Activated CD8-positive, alpha-beta memory T cell treated with anti-CD3 and anti-CD28 coated beads for 1 hour (primary cell): ENCODE data around the gene RBP2.
"Not testable (repeated sequence)": the region's sequence is repeated elsewhere in the genome, so short reads cannot be mapped to it uniquely, and the experiment has no call there.

Source experiments
- DNase-seq, 2 donors: peaks; one replicate each; pipeline ENCODE4 v3.0.0-alpha.2; 2020; ENCODE audit warnings: low read depth in 1 of 2; ENCODE audit errors: extremely low read depth in 1 of 2

The RBP2 gene

GRCh38 chr3:139447486-139447885 lies 28.8 kb downstream of the RBP2 start:
- no peak for DNase-seq

GRCh38 chr3:139444446-139444845 lies 31.9 kb downstream of the RBP2 start:
- DNase-seq, result no peak

GRCh38 chr3:139443186-139443585 lies 33.1 kb downstream of the RBP2 start:
- DNase-seq, result no peak

- DNase-seq, result no peak
Observed at GRCh38 chr3:139441656-139442055, 34.7 kb downstream of the RBP2 start.

- DNase-seq, result no peak
Observed at GRCh38 chr3:139440639-139441556, 35.4 kb downstream of the RBP2 start.

GRCh38 chr3:139439278-139439677 lies 37.0 kb downstream of the RBP2 start:
- no peak for DNase-seq

GRCh38 chr3:139434764-139435307 lies 41.5 kb downstream of the RBP2 start:
- no peak for DNase-seq

- no peak for DNase-seq
Observed at GRCh38 chr3:139434228-139434627, 42.1 kb downstream of the RBP2 start.

- no peak for DNase-seq
Observed at GRCh38 chr3:139433089-139433488, 43.2 kb downstream of the RBP2 start.

- no peak for DNase-seq
Observed at GRCh38 chr3:139430493-139430892, 45.8 kb downstream of the RBP2 start.

- DNase-seq, result no peak
Observed at GRCh38 chr3:139427283-139428060, 48.8 kb downstream of the RBP2 start.

- no peak for DNase-seq
Observed at GRCh38 chr3:139425745-139426400, 50.4 kb downstream of the RBP2 start.

- no peak for DNase-seq
Observed at GRCh38 chr3:139423232-139423631, 53.1 kb downstream of the RBP2 start.

GRCh38 chr3:139421460-139421859 lies 54.9 kb downstream of the RBP2 start:
- no peak for DNase-seq

GRCh38 chr3:139421040-139421439 lies 55.3 kb downstream of the RBP2 start:
- DNase-seq, result no peak

- DNase-seq, result no peak
Observed at GRCh38 chr3:139418144-139418543, 58.2 kb downstream of the RBP2 start.

GRCh38 chr3:139416275-139416674 lies 60.0 kb downstream of the RBP2 start:
- DNase-seq, result no peak

- DNase-seq, result no peak
Observed at GRCh38 chr3:139414608-139415224, 61.6 kb downstream of the RBP2 start.

- DNase-seq, result not testable (repeated sequence)
Observed at GRCh38 chr3:139412891-139413290, 63.4 kb downstream of the RBP2 start.
